Measurements from ENCODE around the gene CCL17.

GRCh38 chr16:57434003-57434402, 29.4 kb downstream of the CCL17 start:
- TF ChIP-seq CTCF (conservative IDR thresholded peaks at IDR 0.05; ENCODE audit: low read length) (no peak), EZH2phosphoT487 (IDR thresholded peaks at IDR 0.05; ENCODE audit: borderline replicate concordance, low read depth, low read length) (no peak)

Measured in OCI-LY7 (cell line).